Heart left ventricle (tissue), 16 donors: ENCODE results near the gene SYN1. TPM values are rescaled to one million over a fixed set of nuclear protein-coding genes. Genes with fewer than 3 reads are reported as not detected.

Source experiments
- ATAC-seq, 4 donors: fragments of 200-7000 bp; cut with Tn5 transposase; one replicate each; pipeline ENCODE4 v1.9.1; 2020 to 2022; ENCODE audit warnings: moderate library complexity in 4 of 4, mild to moderate bottlenecking in 3 of 4, moderate number of reproducible peaks in 1 of 4
- DNase-seq, 5 donors: peaks; one replicate each; pipeline ENCODE4 v3.0.0-alpha.2; 2020
- H3K27ac ChIP-seq, 12 donors: fragments of 200-600 bp; sonication (generic) in 4 of 12; one replicate each; pipeline versions ENCODE4 v1.5.0 to v1.8.0; 2016 to 2022; ENCODE audit warnings: mild to moderate bottlenecking in 2 of 12
- H3K27me3 ChIP-seq, 9 donors: fragments of 200-600 bp; sonication (generic) in 2 of 9; one replicate each; pipeline versions ENCODE4 v1.5.1 to v1.8.0; 2016 to 2022; ENCODE audit warnings: mild to moderate bottlenecking in 3 of 9
- H3K36me3 ChIP-seq, 9 donors: fragments of 200-600 bp; sonication (generic) in 2 of 9; one replicate each; pipeline versions ENCODE4 v1.5.0 to v1.8.0; 2018 to 2022; ENCODE audit warnings: mild to moderate bottlenecking in 2 of 9
- H3K4me1 ChIP-seq, 12 donors: fragments of 200-600 bp; sonication (generic) in 4 of 12; one replicate each; pipeline versions ENCODE4 v1.5.0 to v1.8.0; 2016 to 2022; ENCODE audit warnings: mild to moderate bottlenecking in 3 of 12
- H3K4me3 ChIP-seq, 12 donors: fragments of 200-600 bp; sonication (generic) in 4 of 12; one replicate each; pipeline versions ENCODE4 v1.5.0 to v1.8.0; 2017 to 2022; ENCODE audit warnings: mild to moderate bottlenecking in 9 of 12, moderate library complexity in 4 of 12
- H3K9me3 ChIP-seq, 12 donors: fragments of 200-600 bp; sonication (generic) in 4 of 12; one replicate each; pipeline versions ENCODE4 v1.5.0 to v1.8.0; 2016 to 2022; ENCODE audit warnings: mild to moderate bottlenecking in 1 of 12
- POLR2A ChIP-seq, 2 donors: fragments of 450-650 bp; IDR thresholded peaks; one replicate each; pipeline ENCODE4 v1.6.1; 2017; ENCODE audit warnings: antibody characterized with exemption in 2 of 2, mild to moderate bottlenecking in 2 of 2, moderate library complexity in 2 of 2
- WGBS, 4 donors: extraction: QIAGEN DNeasy Blood & Tissue Kit in 2 of 4; methylation state at CpG; one replicate each; pipeline versions ENCODE4 v1.1.5 to v1.1.7; 2013 to 2018; 5-methylcytosine and 5-hydroxymethylcytosine counted together
- intact Hi-C, 10 donors: fragments of 100-400 bp; cut with DNase I; formaldehyde crosslinking; loops; one replicate each; pipeline versions ENCODE4 v1.11.1 to v1.14.2; 2022
- polyA plus RNA-seq, 2 donors: library from polyadenylated mRNA; stranded (reverse); fragments of 200-250 nt; gene quantifications; one replicate each; pipeline ENCODE4 v1.2.3, GENCODE V29; 2013
- total RNA-seq, 9 donors: library from RNA; depleted of rRNA in 2 of 9; stranded (reverse); fragments of >200 nt in 2 of 9; fragmentation: NEBNext Ultra II Directional in 3 of 9; extraction: Animal tissue kit (Norgen Biotek cat#: 25700) in 3 of 9; gene quantifications; one replicate each; pipeline versions ENCODE4 v1.1.0 to v1.2.4, GENCODE V29; 2016 to 2023
- TF ChIP-seq, protein P1 (sequence below), 12 donors: fragments of 200-600 bp; sonication (generic) in 4 of 12; IDR thresholded peaks; one replicate each; pipeline versions ENCODE4 v1.5.0 to v1.8.0; 2018 to 2022; ENCODE audit warnings: antibody characterized with exemption in 12 of 12, mild to moderate bottlenecking in 5 of 12
- donor health status: ischemic (EF 13 %, LVEDD 7.1; RV severe dilation, severe dysfunction).
- donor health status: healthy with polysubstance abuse.
- donor health status: DM: no; HTN: yes; CAD: no.
- donor health status: DM: no; HTN: no; CAD: no.
- donor health status: ischemic (EF 25% LVEDD 6.9; RV normal size, moderate dysfunction).
- donor health status: ischemic (EF 25% LVEDD 5.7; RV mildly dilated, moderate dysfunction).
- donor health status: healthy.
- donor health status: DM: yes; HTN: yes; CAD: no.
- donor health status: ischemic (EF 35%, LVEDD 5.7; RV mildly dilated, moderate dysfunction).
- donor health status: nonischemic (EF 11% LVEDD 7.7; RV severe dilation, severe dysfunction).
- donor health status: DM: yes; HTN: yes; CAD: no.
- donor health status: PGD.
- donor health status: ischemic (EF 29% LVEDD 5.4; RV normal size, mild dysfunction).
- donor health status: nonischemic (EF 23%, LVEDD 6.1; RV moderate dilation, normal function).

The SYN1 gene
- total and polyA plus RNA-seq, 11 donors, result 7.1 to 20.5 (median 11.3) TPM

DNA sequence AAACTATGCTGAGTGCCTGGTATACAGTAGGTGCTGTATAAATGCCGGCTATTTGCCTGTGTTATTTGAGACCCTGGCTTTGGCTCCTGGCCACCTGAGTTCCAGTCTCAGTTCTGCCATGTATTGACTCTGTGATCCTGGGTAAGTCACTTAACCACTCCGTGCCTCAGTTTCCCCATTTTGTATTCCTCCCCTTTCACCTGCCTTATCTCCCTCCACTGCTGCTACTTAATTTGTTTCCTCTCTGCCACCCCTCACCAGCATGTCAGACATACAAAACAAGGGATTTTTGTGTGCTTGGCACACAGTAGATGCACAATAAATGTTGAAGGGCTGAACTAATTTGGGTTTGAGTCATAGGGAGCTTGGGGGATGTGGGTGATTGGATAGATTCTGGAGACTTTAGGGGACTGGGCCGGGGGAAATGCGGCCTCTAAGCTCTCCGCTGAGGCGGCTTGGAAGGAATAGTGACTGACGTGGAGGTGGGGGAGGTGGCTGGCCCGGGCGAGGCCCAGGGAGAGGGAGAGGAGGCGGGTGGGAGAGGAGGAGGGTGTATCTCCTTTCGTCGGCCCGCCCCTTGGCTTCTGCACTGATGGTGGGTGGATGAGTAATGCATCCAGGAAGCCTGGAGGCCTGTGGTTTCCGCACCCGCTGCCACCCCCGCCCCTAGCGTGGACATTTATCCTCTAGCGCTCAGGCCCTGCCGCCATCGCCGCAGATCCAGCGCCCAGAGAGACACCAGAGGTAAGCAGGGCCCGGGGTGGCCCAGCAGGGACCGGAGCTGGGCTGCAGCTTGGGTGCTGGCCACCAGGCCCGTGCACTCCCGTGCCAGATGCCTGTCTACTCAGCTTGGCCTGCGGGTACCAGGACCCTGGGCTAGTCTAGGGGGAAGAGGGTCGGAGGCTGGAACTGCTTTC is 37.7 kb downstream of the SYN1 start, which contains the start of gene TIMP1:
Gene TIMP1 (plus strand): TSS at position 706 of the 917 bp plus-strand sequence. CDS start 980 bp downstream, outside the sequence.
- H3K4me1 ChIP-seq, result peaks cover 0 to 21% (median 0%) of the 10 kb centered on the region in 12 donors
- intact Hi-C loops, result loop anchor here in 2 of 10 donors (5.0 to 10.0 kb wide), 2 partner anchors 35 to 63 kb away; partner anchors contain the start of gene SYN1 (in 1 of the 2)
- no peaks in the 10 kb centered on the region for H3K9me3 ChIP-seq
- WGBS, 4 donors, result 13 to 39% (median 23%) methylated on average over 26 to 28 of the region's 28 CpGs
- peaks cover 0 to 14% (median 0%) of the 10 kb centered on the region in 9 donors for H3K36me3 ChIP-seq
- peak; percentile 90 to 96 (median 94) for ATAC-seq
- TF ChIP-seq, protein P1, sequence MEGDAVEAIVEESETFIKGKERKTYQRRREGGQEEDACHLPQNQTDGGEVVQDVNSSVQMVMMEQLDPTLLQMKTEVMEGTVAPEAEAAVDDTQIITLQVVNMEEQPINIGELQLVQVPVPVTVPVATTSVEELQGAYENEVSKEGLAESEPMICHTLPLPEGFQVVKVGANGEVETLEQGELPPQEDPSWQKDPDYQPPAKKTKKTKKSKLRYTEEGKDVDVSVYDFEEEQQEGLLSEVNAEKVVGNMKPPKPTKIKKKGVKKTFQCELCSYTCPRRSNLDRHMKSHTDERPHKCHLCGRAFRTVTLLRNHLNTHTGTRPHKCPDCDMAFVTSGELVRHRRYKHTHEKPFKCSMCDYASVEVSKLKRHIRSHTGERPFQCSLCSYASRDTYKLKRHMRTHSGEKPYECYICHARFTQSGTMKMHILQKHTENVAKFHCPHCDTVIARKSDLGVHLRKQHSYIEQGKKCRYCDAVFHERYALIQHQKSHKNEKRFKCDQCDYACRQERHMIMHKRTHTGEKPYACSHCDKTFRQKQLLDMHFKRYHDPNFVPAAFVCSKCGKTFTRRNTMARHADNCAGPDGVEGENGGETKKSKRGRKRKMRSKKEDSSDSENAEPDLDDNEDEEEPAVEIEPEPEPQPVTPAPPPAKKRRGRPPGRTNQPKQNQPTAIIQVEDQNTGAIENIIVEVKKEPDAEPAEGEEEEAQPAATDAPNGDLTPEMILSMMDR (IDR thresholded peaks at IDR 0.05), result no peak
- TF ChIP-seq POLR2A (IDR thresholded peaks at IDR 0.05), result peak in 1 of 2 donors; percentile 47
- H3K4me3 ChIP-seq, result peak within 1 kb of the TSS in 11 of 12 donors; percentile 17 to 69 (median 53)
- peak within 1 kb of the TSS in 11 of 12 donors; percentile 16 to 91 (median 80) for H3K27ac ChIP-seq
- H3K27me3 ChIP-seq, result no peaks in the 10 kb centered on the region
- peak; percentile 85 to 92 (median 91) for DNase-seq

DNA sequence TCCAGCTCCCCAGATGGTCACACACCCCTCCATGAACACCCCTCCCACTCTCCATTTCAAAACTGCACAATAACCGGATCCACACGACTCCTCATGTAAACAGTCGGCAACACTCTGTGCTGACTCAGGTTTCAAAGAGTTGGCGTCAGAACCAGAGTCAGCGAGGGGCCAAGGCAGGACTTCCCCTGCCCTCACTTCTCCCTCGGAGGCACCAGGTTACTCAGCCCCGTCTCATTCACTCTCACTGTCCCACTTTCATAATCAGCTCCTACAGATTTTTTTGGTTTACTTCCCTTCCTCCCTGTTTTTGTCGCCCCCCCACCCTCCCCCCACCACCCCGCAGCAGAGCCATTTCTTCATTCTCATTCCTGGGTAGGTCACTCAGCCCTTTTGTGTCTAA is 40.1 kb downstream of the SYN1 start:
- WGBS, 4 donors, result 74 to 80% (median 78%) methylated on average over 9 of the region's 9 CpGs
- ATAC-seq, result peak in 1 of 4 donors; percentile 36

DNA sequence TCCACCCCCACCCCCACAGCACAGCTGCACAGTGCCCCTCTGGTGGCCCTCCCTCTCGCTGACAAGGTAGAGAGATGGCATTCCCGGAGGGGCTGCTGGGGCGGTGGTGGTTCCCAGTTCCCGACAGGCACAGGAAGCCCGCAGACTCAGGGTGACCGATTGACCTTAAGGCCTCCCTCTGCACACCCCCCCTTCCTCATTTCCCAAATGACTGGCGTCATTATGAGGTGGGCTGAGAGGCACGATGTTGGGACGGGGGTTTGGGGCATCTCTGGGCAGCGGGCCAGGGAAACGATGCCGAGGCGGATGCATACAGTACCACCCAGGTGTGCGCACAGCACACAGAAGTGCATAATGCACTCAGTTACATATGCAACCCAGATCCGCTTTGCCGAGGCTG is 41.0 kb downstream of the SYN1 start:
- DNase-seq (no peak), ATAC-seq (no peak)
- intact Hi-C loops, result no loop called here
- H3K27ac ChIP-seq, result no peak overlapping the region
- no peaks in the 10 kb centered on the region for H3K9me3 ChIP-seq
- no peak for TF ChIP-seq POLR2A (IDR thresholded peaks at IDR 0.05)
- TF ChIP-seq, protein P1 (IDR thresholded peaks at IDR 0.05), result no peak
- H3K4me3 ChIP-seq, result no peak overlapping the region
- 36 to 63% (median 37%) methylated on average over 12 to 16 of the region's 16 CpGs for WGBS, 4 donors
- H3K4me1 ChIP-seq, result peaks cover 0 to 21% (median 0%) of the 10 kb centered on the region in 12 donors
- H3K36me3 ChIP-seq, result no peaks in the 10 kb centered on the region
- peaks cover 0 to 6% (median 0%) of the 10 kb centered on the region in 9 donors for H3K27me3 ChIP-seq

More for the DNA sequence above, 40.1 kb downstream of the SYN1 start:
- TF ChIP-seq POLR2A (IDR thresholded peaks at IDR 0.05), result no peak
- TF ChIP-seq, protein P1 (IDR thresholded peaks at IDR 0.05), result no peak
- no peak for DNase-seq
- peaks cover 0 to under 1% (median 0%) of the 10 kb centered on the region in 9 donors for H3K27me3 ChIP-seq
- H3K36me3 ChIP-seq, result no peaks in the 10 kb centered on the region
- H3K9me3 ChIP-seq, result no peaks in the 10 kb centered on the region
- H3K27ac ChIP-seq, result peak overlapping the region in 1 of 12 donors; percentile 55
- intact Hi-C loops, result no loop called here
- no peak overlapping the region for H3K4me3 ChIP-seq
- peaks cover 0 to 21% (median 0%) of the 10 kb centered on the region in 12 donors for H3K4me1 ChIP-seq

DNA sequence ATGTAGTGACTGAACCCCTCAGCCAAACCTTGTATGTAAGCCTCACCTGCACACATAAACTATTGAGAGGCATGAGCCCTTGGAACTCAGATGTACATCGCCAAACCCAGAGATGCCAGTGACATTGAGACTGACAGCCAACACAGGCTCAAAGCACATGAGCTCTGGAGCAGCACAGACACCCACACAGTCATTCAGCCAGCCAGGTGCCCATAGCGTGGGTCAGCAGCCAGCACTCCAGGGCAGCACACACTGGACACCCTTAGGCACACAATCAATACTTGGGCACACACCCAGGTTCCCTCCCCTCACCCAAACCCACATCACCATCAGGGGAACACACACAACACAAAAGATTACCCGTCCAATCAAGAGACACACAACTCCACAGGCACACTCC is 41.8 kb downstream of the SYN1 start:
- Histone ChIP-seq H3K27me3 (peaks cover 0 to 6% (median 0%) of the 10 kb centered on the region in 9 donors), H3K9me3 (no peaks in the 10 kb centered on the region), H3K27ac (no peak overlapping the region), H3K4me1 (peaks cover 0 to 21% (median 0%) of the 10 kb centered on the region in 12 donors), H3K36me3 (no peaks in the 10 kb centered on the region), H3K4me3 (no peak overlapping the region)
- DNase-seq (no peak), ATAC-seq (no peak)
- intact Hi-C loops, result no loop called here
- TF ChIP-seq, protein P1 (IDR thresholded peaks at IDR 0.05), result no peak
- TF ChIP-seq POLR2A (IDR thresholded peaks at IDR 0.05), result no peak
- 63 to 72% (median 70%) methylated on average over 3 of the region's 3 CpGs for WGBS, 4 donors
